Erythroblast (primary cell): ENCODE results near the gene CCL19.

Source experiments
- GATA1 ChIP-seq: IDR thresholded peaks from 2 replicates; pipeline ENCODE4 v1.6.1; 2011; ENCODE audit warnings: low read depth, mild to moderate bottlenecking, control low read depth, low read length, moderate library complexity
- POLR2A ChIP-seq: IDR thresholded peaks from 2 replicates; pipeline ENCODE4 v1.6.1; 2011; ENCODE audit warnings: mild to moderate bottlenecking, low read length

DNA sequence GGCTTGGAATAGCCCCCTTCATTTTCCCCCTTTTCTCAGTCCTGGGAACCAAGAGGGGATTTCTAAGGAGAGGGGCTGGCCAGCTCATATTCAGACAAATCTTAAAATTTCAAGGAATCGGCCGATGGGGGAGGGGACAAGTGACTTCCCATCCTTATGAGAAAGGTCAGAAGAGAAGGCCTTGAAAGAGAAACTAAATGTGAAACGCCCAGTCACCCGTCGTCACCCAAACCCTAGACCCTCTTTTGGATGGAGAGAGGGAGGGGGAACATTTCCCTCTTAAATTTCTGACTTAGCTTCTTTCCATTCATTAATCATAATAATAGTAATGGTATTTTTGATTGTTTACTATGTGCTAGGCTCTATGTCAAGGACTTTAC lies 850 bp upstream of the CCL19 start:
- TF ChIP-seq POLR2A, result no peak
- no peak for TF ChIP-seq GATA1
